ENCODE results near the gene RBM20.
"Not testable (repeated sequence)": the region's sequence is repeated elsewhere in the genome, so short reads cannot be mapped to it uniquely, and the experiment has no call there.

RBM20 gene

DNA sequence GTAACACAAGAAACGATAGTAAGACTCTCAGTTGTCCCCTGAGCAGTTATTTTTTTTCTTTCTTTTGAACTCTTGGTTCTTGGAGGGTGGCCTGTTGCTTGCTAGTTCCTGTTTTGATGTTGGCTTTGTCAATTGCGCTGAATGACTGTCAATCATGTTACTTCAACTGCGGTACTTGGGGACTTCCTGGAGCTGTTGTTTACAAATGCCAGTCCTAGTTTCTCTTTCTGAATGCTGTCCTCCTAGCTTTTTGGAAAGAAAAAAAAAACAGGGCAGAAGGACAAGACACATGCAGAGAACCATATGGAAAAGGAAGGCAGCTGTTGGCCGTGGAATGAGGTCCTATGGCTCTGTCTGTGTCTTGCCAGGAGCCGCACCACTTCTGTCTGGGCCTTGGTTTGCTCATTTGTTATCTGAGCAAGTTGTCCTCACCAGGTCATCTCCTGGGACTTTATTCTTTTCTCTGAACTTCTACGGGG lies 220.6 kb downstream of the RBM20 start:
- DNase-seq = peak; percentile 76 to 95 (median 91)
- Histone ChIP-seq H3K27me3 (replicated peaks in 2 of 5; ENCODE audit: control insufficient read depth in 4 of 5, insufficient read depth in 5 of 5, low read length in 4 of 5) (no peaks in the 10 kb centered on the region), H3K9me3 (ENCODE audit: control extremely low read depth in 1 of 5, control insufficient read depth in 4 of 5, insufficient read depth in 2 of 5, low read depth in 1 of 5, low read length in 4 of 5) (no peaks in the 10 kb centered on the region), H3K36me3 (ENCODE audit: control insufficient read depth in 4 of 4, insufficient read depth in 4 of 4, low read length in 3 of 4) (no peaks in the 10 kb centered on the region), H3K27ac (ENCODE audit: insufficient read depth in 1 of 2, low read depth in 1 of 2, low read length in 2 of 2, poor library complexity in 1 of 2, severe bottlenecking in 2 of 2) (peak overlapping the region; percentile 69 to 79), H3K4me1 (ENCODE audit: control extremely low read depth in 1 of 4, control insufficient read depth in 4 of 4, insufficient read depth in 4 of 4, low read length in 3 of 4) (peaks cover 68 to 92% (median 81%) of the 10 kb centered on the region in 4 experiments), H3K4me3 (ENCODE audit: control insufficient read depth in 1 of 7, extremely low read depth in 1 of 7, insufficient read depth in 4 of 7, low read depth in 2 of 7, low read length in 6 of 7) (peak overlapping the region in 5 of 7 experiments; percentile 1 to 65 (median 45))
- POLR2A ChIA-PET = interaction anchor here (0.9 kb wide), 1 partner anchor 14 kb away, joined by 4 read pairs; no protein-coding TSS in a partner anchor
- CTCF ChIA-PET = interaction anchor here (0.7 to 4.9 kb wide), 7 partner anchors 13 to 192 kb away, joined by 3 to 19 read pairs (median 3); no protein-coding TSS in a partner anchor
- WGBS (ENCODE audit: insufficient coverage) = 30% methylated on average over 5 of the region's 6 CpGs

DNA sequence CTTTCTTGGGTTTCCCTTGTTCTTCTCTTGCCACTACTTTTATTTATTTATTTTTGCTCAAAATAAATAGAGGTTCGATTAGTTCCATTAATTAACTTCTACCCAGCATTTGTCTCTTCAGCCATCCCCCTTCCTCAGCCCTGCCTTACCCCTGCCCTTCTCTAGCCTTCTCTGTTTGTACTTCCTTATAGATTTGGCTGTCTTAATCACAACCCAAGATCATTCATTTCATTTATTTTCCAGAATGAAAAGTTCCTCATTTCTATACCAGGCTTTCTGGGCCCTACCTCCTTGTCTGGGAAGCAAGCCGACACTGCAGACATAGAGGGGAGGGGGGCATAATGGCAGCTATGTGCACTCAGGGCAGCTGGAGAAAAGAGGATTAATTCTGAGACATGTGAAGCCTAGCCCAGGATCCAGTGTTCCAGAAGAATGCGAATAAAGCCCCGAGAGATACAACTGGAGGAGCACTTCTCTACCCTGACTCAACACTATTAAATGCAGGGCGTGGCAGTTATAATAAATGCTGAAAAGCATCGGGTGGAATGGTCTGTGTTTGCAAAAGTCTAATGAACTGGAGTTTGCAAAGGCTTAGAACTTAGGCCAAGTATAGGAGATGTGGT lies 221.2 kb downstream of the RBM20 start:
- peak overlapping the region in 4 of 7 experiments; percentile 1 to 65 (median 26) for H3K4me3 ChIP-seq (ENCODE audit: control insufficient read depth in 1 of 7, extremely low read depth in 1 of 7, insufficient read depth in 4 of 7, low read depth in 2 of 7, low read length in 6 of 7)
- peak overlapping the region; percentile 69 to 79 for H3K27ac ChIP-seq (ENCODE audit: insufficient read depth in 1 of 2, low read depth in 1 of 2, low read length in 2 of 2, poor library complexity in 1 of 2, severe bottlenecking in 2 of 2)
- WGBS (ENCODE audit: insufficient coverage) = 20% methylated on average over 3 of the region's 6 CpGs
- H3K36me3 ChIP-seq (ENCODE audit: control insufficient read depth in 4 of 4, insufficient read depth in 4 of 4, low read length in 3 of 4) = no peaks in the 10 kb centered on the region
- peaks cover 63 to 86% (median 76%) of the 10 kb centered on the region in 4 experiments for H3K4me1 ChIP-seq (ENCODE audit: control extremely low read depth in 1 of 4, control insufficient read depth in 4 of 4, insufficient read depth in 4 of 4, low read length in 3 of 4)
- ChIA-PET POLR2A (interaction anchor here (0.9 kb wide), 1 partner anchor 13 kb away, joined by 4 read pairs; no protein-coding TSS in a partner anchor), CTCF (interaction anchor here (0.7 to 4.9 kb wide), 7 partner anchors 12 to 193 kb away, joined by 3 to 19 read pairs (median 3); no protein-coding TSS in a partner anchor)
- peak in 1 of 3 donors; percentile 33 for DNase-seq
- H3K27me3 ChIP-seq (replicated peaks in 2 of 5; ENCODE audit: control insufficient read depth in 4 of 5, insufficient read depth in 5 of 5, low read length in 4 of 5) = no peaks in the 10 kb centered on the region
- no peaks in the 10 kb centered on the region for H3K9me3 ChIP-seq (ENCODE audit: control extremely low read depth in 1 of 5, control insufficient read depth in 4 of 5, insufficient read depth in 2 of 5, low read depth in 1 of 5, low read length in 4 of 5)

DNA sequence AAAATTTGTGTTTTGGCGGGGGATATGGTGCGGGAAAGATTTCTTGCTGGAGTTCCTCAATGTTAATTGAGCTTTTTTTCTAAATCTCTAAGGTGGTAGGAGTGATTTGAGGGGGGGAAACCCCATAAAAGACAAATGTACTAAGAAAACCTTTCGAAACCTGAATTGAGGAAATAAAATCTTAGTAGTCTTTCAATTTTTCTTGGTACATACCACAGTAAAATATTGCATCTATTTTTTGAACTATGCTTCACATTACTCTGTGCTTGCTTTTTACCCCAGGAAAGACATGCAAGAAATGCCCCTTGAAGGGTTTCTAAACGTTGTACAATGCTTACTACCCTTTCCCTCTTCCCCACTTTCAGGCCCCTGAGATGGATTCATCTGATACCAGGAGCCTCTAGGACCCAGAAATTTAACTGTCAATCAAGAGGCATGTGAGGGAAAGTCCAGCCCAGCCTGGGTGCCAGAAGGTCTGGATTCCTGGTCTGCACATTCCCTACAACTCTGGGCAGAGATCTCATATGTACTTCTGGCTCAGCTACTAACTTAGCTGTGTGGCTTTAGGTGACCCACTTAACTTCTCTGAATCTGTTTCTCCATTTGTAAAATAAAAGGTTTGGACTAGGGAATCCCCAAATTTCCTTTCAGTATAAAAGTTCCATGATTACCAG lies 221.8 kb downstream of the RBM20 start:
- WGBS (ENCODE audit: insufficient coverage) = 0% methylated on average over 1 of the region's 4 CpGs
- H3K4me1 ChIP-seq (ENCODE audit: control extremely low read depth in 1 of 4, control insufficient read depth in 4 of 4, insufficient read depth in 4 of 4, low read length in 3 of 4) = peaks cover 60 to 85% (median 71%) of the 10 kb centered on the region in 4 experiments
- H3K27ac ChIP-seq (ENCODE audit: insufficient read depth in 1 of 2, low read depth in 1 of 2, low read length in 2 of 2, poor library complexity in 1 of 2, severe bottlenecking in 2 of 2) = peak overlapping the region in 1 of 2 experiments; percentile 18
- H3K36me3 ChIP-seq (ENCODE audit: control insufficient read depth in 4 of 4, insufficient read depth in 4 of 4, low read length in 3 of 4) = no peaks in the 10 kb centered on the region
- CTCF ChIA-PET = interaction anchor here (1.0 to 4.9 kb wide), 4 partner anchors 8 to 63 kb away, joined by 3 to 19 read pairs (median 12); no protein-coding TSS in a partner anchor
- no peaks in the 10 kb centered on the region for H3K27me3 ChIP-seq (replicated peaks in 2 of 5; ENCODE audit: control insufficient read depth in 4 of 5, insufficient read depth in 5 of 5, low read length in 4 of 5)
- POLR2A ChIA-PET = no interaction called here
- no peak overlapping the region for H3K4me3 ChIP-seq (ENCODE audit: control insufficient read depth in 1 of 7, extremely low read depth in 1 of 7, insufficient read depth in 4 of 7, low read depth in 2 of 7, low read length in 6 of 7)
- peak in 2 of 3 donors; percentile 43 to 57 for DNase-seq
- H3K9me3 ChIP-seq (ENCODE audit: control extremely low read depth in 1 of 5, control insufficient read depth in 4 of 5, insufficient read depth in 2 of 5, low read depth in 1 of 5, low read length in 4 of 5) = no peaks in the 10 kb centered on the region

DNA sequence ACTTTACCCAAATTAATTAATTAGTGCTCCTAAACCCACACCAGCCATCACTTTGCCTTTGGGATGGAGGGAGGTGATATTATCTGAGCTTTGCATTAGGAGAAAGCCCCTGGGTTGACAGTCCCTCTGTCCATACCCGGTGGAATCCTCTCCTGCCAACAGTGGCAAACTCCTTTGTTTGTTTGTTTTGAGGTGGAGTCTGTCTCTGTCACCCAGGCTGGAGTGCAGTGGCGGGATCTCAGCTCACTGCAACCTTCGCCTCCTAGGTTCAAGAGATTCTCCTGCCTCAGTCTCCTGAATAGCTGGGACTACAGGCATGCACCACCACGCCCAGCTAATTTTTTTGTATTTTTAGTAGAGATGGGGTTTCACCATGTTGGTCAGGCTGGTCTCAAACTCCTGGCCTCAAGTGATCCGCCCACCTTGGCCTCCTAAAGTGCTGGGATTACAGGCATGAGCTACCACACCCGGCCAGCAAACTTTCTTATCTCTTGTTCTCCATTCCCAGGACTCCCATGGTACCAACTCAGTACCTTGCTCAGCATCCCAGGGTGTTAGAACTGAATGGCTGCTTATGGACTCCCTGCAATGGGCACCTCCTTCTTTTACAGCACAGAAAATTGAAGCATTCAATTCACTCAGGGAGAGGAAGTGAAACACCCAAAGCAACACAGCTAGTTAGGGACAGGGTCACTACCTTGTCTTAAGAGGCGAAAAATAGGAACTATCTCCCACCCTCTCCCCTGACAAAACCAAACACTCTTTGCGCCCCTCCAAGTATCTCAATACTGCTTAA lies 223.1 kb downstream of the RBM20 start:
- H3K27me3 ChIP-seq (replicated peaks in 2 of 5; ENCODE audit: control insufficient read depth in 4 of 5, insufficient read depth in 5 of 5, low read length in 4 of 5); H3K27ac ChIP-seq (ENCODE audit: insufficient read depth in 1 of 2, low read depth in 1 of 2, low read length in 2 of 2, poor library complexity in 1 of 2, severe bottlenecking in 2 of 2); H3K9me3 ChIP-seq (ENCODE audit: control extremely low read depth in 1 of 5, control insufficient read depth in 4 of 5, insufficient read depth in 2 of 5, low read depth in 1 of 5, low read length in 4 of 5); H3K4me3 ChIP-seq (ENCODE audit: control insufficient read depth in 1 of 7, extremely low read depth in 1 of 7, insufficient read depth in 4 of 7, low read depth in 2 of 7, low read length in 6 of 7); H3K36me3 ChIP-seq (ENCODE audit: control insufficient read depth in 4 of 4, insufficient read depth in 4 of 4, low read length in 3 of 4): not testable (repeated sequence)
- 92% methylated on average over 2 of the region's 8 CpGs for WGBS (ENCODE audit: insufficient coverage)
- peak in 1 of 3 donors; percentile 49 for DNase-seq
- CTCF ChIA-PET = interaction anchor here (0.9 to 4.9 kb wide), 6 partner anchors 8 to 121 kb away, joined by 3 to 19 read pairs (median 6); no protein-coding TSS in a partner anchor
- H3K4me1 ChIP-seq (ENCODE audit: control extremely low read depth in 1 of 4, control insufficient read depth in 4 of 4, insufficient read depth in 4 of 4, low read length in 3 of 4) = peaks cover 62 to 84% (median 71%) of the 10 kb centered on the region in 4 experiments
- POLR2A ChIA-PET = interaction anchor here (0.9 kb wide), 1 partner anchor 10 kb away, joined by 3 read pairs; no protein-coding TSS in a partner anchor

DNA sequence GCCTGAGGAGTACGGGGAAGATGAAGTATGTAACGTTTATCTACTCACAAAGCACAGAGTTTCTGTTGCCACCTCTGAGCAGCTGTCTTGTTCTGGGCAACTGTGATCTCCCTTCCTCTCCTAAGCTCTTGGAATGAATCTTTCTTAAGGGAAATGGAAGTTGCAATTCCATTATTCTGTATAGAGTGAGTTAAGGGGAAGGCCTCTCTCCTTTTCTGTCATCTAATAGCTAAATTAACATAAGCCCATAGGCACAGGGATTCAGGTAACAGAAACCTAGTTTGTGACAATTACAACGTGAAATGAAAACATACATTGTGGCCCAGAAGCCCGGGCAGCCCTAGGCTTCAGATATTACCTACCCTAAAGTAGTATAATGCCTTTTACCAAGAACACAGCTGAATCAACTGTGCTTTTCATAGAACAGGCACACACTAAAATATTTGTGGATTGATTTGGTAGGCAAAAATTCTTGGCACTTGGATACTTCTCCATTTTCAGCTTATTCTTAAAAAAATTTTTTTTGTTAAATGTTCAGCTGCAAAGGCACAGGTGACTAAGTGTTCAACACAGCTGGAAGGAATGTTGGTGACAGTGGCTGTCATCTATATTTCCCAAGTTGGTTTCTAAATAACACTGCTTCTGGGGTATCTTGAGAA lies 223.8 kb downstream of the RBM20 start:
- DNase-seq = peak in 1 of 3 donors; percentile 27
- Histone ChIP-seq H3K27me3 (replicated peaks in 2 of 5; ENCODE audit: control insufficient read depth in 4 of 5, insufficient read depth in 5 of 5, low read length in 4 of 5) (no peaks in the 10 kb centered on the region), H3K36me3 (ENCODE audit: control insufficient read depth in 4 of 4, insufficient read depth in 4 of 4, low read length in 3 of 4) (no peaks in the 10 kb centered on the region), H3K9me3 (ENCODE audit: control extremely low read depth in 1 of 5, control insufficient read depth in 4 of 5, insufficient read depth in 2 of 5, low read depth in 1 of 5, low read length in 4 of 5) (no peaks in the 10 kb centered on the region), H3K27ac (ENCODE audit: insufficient read depth in 1 of 2, low read depth in 1 of 2, low read length in 2 of 2, poor library complexity in 1 of 2, severe bottlenecking in 2 of 2) (no peak overlapping the region), H3K4me3 (ENCODE audit: control insufficient read depth in 1 of 7, extremely low read depth in 1 of 7, insufficient read depth in 4 of 7, low read depth in 2 of 7, low read length in 6 of 7) (no peak overlapping the region), H3K4me1 (ENCODE audit: control extremely low read depth in 1 of 4, control insufficient read depth in 4 of 4, insufficient read depth in 4 of 4, low read length in 3 of 4) (peaks cover 56 to 78% (median 69%) of the 10 kb centered on the region in 4 experiments)
- WGBS (ENCODE audit: insufficient coverage) = 60% methylated on average over 1 of the region's 4 CpGs
- ChIA-PET CTCF (interaction anchor here (0.9 to 4.9 kb wide), 6 partner anchors 9 to 122 kb away, joined by 3 to 19 read pairs (median 6); no protein-coding TSS in a partner anchor), POLR2A (interaction anchor here (0.9 kb wide), 1 partner anchor 11 kb away, joined by 3 read pairs; no protein-coding TSS in a partner anchor)

DNA sequence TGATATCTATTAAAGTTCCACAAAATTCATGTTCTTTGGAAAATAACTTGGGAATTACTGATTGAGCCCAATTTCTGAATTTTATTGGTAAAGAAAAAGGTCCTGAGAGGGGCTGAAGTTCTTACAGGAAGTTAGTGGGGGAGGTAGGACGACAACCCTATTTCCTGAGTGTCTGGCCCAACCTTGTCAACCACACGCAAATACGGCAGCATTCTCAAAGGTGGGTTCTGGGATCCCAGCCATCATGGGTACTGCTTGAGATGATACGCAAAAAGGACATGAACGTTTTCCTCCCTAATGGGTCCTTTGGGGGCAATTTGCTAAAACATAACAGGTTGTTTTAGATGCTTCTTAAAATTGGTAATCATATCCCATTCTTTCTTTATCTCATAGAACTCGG lies 224.8 kb downstream of the RBM20 start:
- peak in 1 of 3 donors; percentile 37 for DNase-seq

More for the DNA sequence above, 224.8 kb downstream of the RBM20 start:
- ChIA-PET POLR2A (no interaction called here), CTCF (interaction anchor here (1.2 to 4.9 kb wide), 5 partner anchors 10 to 66 kb away, joined by 3 to 19 read pairs (median 4); no protein-coding TSS in a partner anchor)
- Histone ChIP-seq H3K36me3 (ENCODE audit: control insufficient read depth in 4 of 4, insufficient read depth in 4 of 4, low read length in 3 of 4) (no peaks in the 10 kb centered on the region), H3K9me3 (ENCODE audit: control extremely low read depth in 1 of 5, control insufficient read depth in 4 of 5, insufficient read depth in 2 of 5, low read depth in 1 of 5, low read length in 4 of 5) (no peaks in the 10 kb centered on the region), H3K4me1 (ENCODE audit: control extremely low read depth in 1 of 4, control insufficient read depth in 4 of 4, insufficient read depth in 4 of 4, low read length in 3 of 4) (peaks cover 55 to 77% (median 64%) of the 10 kb centered on the region in 4 experiments), H3K27ac (ENCODE audit: insufficient read depth in 1 of 2, low read depth in 1 of 2, low read length in 2 of 2, poor library complexity in 1 of 2, severe bottlenecking in 2 of 2) (peak overlapping the region in 1 of 2 experiments; percentile 11), H3K27me3 (replicated peaks in 2 of 5; ENCODE audit: control insufficient read depth in 4 of 5, insufficient read depth in 5 of 5, low read length in 4 of 5) (no peaks in the 10 kb centered on the region), H3K4me3 (ENCODE audit: control insufficient read depth in 1 of 7, extremely low read depth in 1 of 7, insufficient read depth in 4 of 7, low read depth in 2 of 7, low read length in 6 of 7) (peak overlapping the region in 2 of 7 experiments; percentile 1 to 14)
- WGBS (ENCODE audit: insufficient coverage) = 35% methylated on average over 5 of the region's 6 CpGs
